OCI-LY1 (cell line): ENCODE measurements around the gene USP34.
A peak's percentile ranks its signal among the peaks of the same experiment; 100 is the strongest.

Experiments
- H2AFZ ChIP-seq: fragments of 200-600 bp; sonication (generic), shearing (Covaris generic); 2 replicates; pipeline ENCODE4 v1.6.0; 2014; ENCODE audit warnings: antibody characterized with exemption, mild to moderate bottlenecking, low read length
- H3F3A ChIP-seq: fragments of 200-600 bp; sonication (generic), shearing (Covaris generic); 2 replicates; pipeline ENCODE4 v1.6.0; 2014; ENCODE audit warnings: mild to moderate bottlenecking, antibody characterized with exemption, low read length, moderate library complexity; ENCODE audit not compliant: insufficient read depth
- H3K27ac ChIP-seq: fragments of 200-600 bp; sonication (generic); 2 replicates; pipeline ENCODE4 v1.5.1; 2014; ENCODE audit warnings: low read length, mixed run types, mild to moderate bottlenecking, low read depth; ENCODE audit not compliant: poor library complexity, severe bottlenecking
- H3K27me3 ChIP-seq: fragments of 200-600 bp; sonication (generic); 2 replicates; pipeline ENCODE4 v1.6.0; 2014; ENCODE audit warnings: antibody characterized with exemption, mild to moderate bottlenecking, low read length, moderate library complexity; ENCODE audit not compliant: insufficient read depth
- H3K36me3 ChIP-seq: fragments of 200-600 bp; sonication (generic); 2 replicates; pipeline ENCODE4 v1.6.1; 2014; ENCODE audit warnings: mild to moderate bottlenecking, antibody characterized with exemption, low read length, moderate library complexity, mixed read lengths; ENCODE audit not compliant: insufficient read depth
- H3K4me1 ChIP-seq: fragments of 200-600 bp; sonication (generic); 2 replicates; pipeline ENCODE4 v1.5.1; 2014; ENCODE audit warnings: mild to moderate bottlenecking, low read length, moderate library complexity; ENCODE audit not compliant: insufficient read depth, severe bottlenecking
- H3K4me2 ChIP-seq: fragments of 200-600 bp; sonication (generic), shearing (Covaris generic); 2 replicates; pipeline ENCODE4 v1.6.1; 2014; ENCODE audit warnings: low read length
- H3K4me3 ChIP-seq: fragments of 200-600 bp; sonication (generic); 2 replicates; pipeline ENCODE4 v1.5.1; 2014; ENCODE audit warnings: low read length, low read depth, mild to moderate bottlenecking, mixed read lengths; ENCODE audit not compliant: poor library complexity, severe bottlenecking
- H3K79me2 ChIP-seq: fragments of 200-600 bp; shearing (Covaris generic); 2 replicates; pipeline ENCODE4 v1.6.1; 2016; ENCODE audit warnings: mixed run types, low read length, mixed read lengths; ENCODE audit not compliant: insufficient read depth
- H3K9ac ChIP-seq: fragments of 200-600 bp; sonication (generic), shearing (Covaris generic); 2 replicates; pipeline ENCODE4 v1.6.1; 2014; ENCODE audit warnings: mild to moderate bottlenecking, low read length, mixed read lengths
- H3K9me2 ChIP-seq: fragments of 200-600 bp; sonication (generic), shearing (Covaris generic); 2 replicates; pipeline ENCODE4 v1.6.1; 2014; ENCODE audit warnings: low read depth, mild to moderate bottlenecking, low read length, mixed read lengths
- H3K9me3 ChIP-seq: fragments of 200-600 bp; shearing (Covaris generic); 2 replicates; pipeline ENCODE4 v1.6.1; 2014; ENCODE audit warnings: low read length, mixed read lengths
- H4K20me1 ChIP-seq: fragments of 200-600 bp; sonication (generic), shearing (Covaris generic); 2 replicates; pipeline ENCODE4 v1.6.0; 2016; ENCODE audit warnings: mild to moderate bottlenecking, low read length; ENCODE audit not compliant: insufficient read depth
- CTCF ChIP-seq: fragments of 200-600 bp; sonication (generic), shearing (Covaris generic); IDR thresholded peaks from 2 replicates; pipeline ENCODE4 v1.5.1; 2017; ENCODE audit warnings: mild to moderate bottlenecking, antibody characterized with exemption, low read length, moderate library complexity, mixed read lengths
- EZH2 ChIP-seq: fragments of 200-600 bp; sonication (generic), shearing (Covaris generic); IDR thresholded peaks from 2 replicates; pipeline ENCODE4 v1.8.0; 2017; ENCODE audit warnings: borderline replicate concordance, mixed run types, mild to moderate bottlenecking, antibody characterized with exemption, low read length, moderate library complexity, mixed read lengths

The USP34 gene

GRCh38 chr2:61463769-61464475 lies 7.0 kb downstream of the USP34 start:
- Histone ChIP-seq H3K9me2 (no peaks in the 10 kb centered on the region), H3K4me3 (peak overlapping the region; percentile 39), H3K36me3 (peaks cover 20% of the 10 kb centered on the region; the same call in 1 of the 2 replicates), H3K9ac (no peak overlapping the region; the same call in 1 of the 2 replicates), H3K27ac (peak overlapping the region; percentile 90), H3K9me3 (no peaks in the 10 kb centered on the region), H3K79me2 (peaks cover 99% of the 10 kb centered on the region), H4K20me1 (no peaks in the 10 kb centered on the region), H3K27me3 (no peaks in the 10 kb centered on the region), H3K4me1 (peaks cover 100% of the 10 kb centered on the region), H3K4me2 (peak overlapping the region; percentile 69), H3F3A (peaks cover 5% of the 10 kb centered on the region; the same call in 1 of the 2 replicates), H2AFZ (no peak overlapping the region)
- TF ChIP-seq EZH2 (no peak), CTCF (no peak)

GRCh38 chr2:61461404-61461803 lies 9.5 kb downstream of the USP34 start:
- Histone ChIP-seq H3K4me1 (peaks cover 96% of the 10 kb centered on the region), H3K9me3 (no peaks in the 10 kb centered on the region), H3K4me3 (no peak overlapping the region), H3K36me3 (peaks cover 14% of the 10 kb centered on the region; the same call in 1 of the 2 replicates), H3F3A (peaks cover 5% of the 10 kb centered on the region; the same call in 1 of the 2 replicates), H3K27ac (no peak overlapping the region), H3K27me3 (no peaks in the 10 kb centered on the region), H3K9me2 (no peaks in the 10 kb centered on the region), H3K79me2 (peaks cover 99% of the 10 kb centered on the region), H3K9ac (no peak overlapping the region), H2AFZ (no peak overlapping the region), H3K4me2 (no peak overlapping the region), H4K20me1 (no peaks in the 10 kb centered on the region)
- TF ChIP-seq CTCF (no peak), EZH2 (no peak)

- H3F3A ChIP-seq = peaks cover 5% of the 10 kb centered on the region; the same call in 1 of the 2 replicates
- TF ChIP-seq CTCF = no peak
- TF ChIP-seq EZH2 = no peak
- H3K9me3 ChIP-seq = no peaks in the 10 kb centered on the region
- H2AFZ ChIP-seq = no peak overlapping the region
- peak overlapping the region; percentile 27 for H3K27ac ChIP-seq
- H3K9me2 ChIP-seq = no peaks in the 10 kb centered on the region
- peaks cover 21% of the 10 kb centered on the region; the same call in 1 of the 2 replicates for H3K36me3 ChIP-seq
- H3K4me3 ChIP-seq = no peak overlapping the region
- no peaks in the 10 kb centered on the region for H3K27me3 ChIP-seq
- peak overlapping the region; percentile 16; the same call in 1 of the 2 replicates for H3K4me2 ChIP-seq
- peaks cover 83% of the 10 kb centered on the region for H3K4me1 ChIP-seq
- H3K79me2 ChIP-seq = peaks cover 100% of the 10 kb centered on the region
- H3K9ac ChIP-seq = no peak overlapping the region
- H4K20me1 ChIP-seq = no peaks in the 10 kb centered on the region
These were observed 10.7 kb downstream of the USP34 start for GRCh38 chr2:61460163-61460562.
